GM18909 (cell line): ENCODE results near the gene SLC31A1.

Source experiments
- ATAC-seq: cut with Tn5 transposase; IDR thresholded peaks from one replicate; pipeline ENCODE4 v1.9.1; 2021; ENCODE audit warnings: mild to moderate bottlenecking; ENCODE audit not compliant: unreplicated experiment, poor library complexity

The SLC31A1 gene

DNA sequence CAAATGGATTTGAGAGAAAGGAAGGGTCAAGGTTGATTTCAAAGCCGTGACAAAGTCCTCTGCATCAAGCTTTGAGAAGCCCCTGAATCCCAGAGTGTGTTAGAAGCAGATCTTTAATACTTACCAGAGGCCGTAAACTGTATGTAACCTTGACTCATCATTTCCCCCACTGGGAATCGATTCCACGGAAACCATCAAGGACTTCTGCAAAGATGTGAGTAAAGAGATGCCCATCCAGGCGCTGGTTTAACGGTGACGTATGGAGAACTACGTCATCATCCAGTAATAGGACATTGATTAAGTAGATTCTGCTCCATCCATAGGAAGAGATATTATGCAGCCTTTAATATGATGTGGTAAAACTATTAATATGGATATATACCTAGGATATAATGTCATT, 80.2 kb downstream of the SLC31A1 start:
- no peak for ATAC-seq

DNA sequence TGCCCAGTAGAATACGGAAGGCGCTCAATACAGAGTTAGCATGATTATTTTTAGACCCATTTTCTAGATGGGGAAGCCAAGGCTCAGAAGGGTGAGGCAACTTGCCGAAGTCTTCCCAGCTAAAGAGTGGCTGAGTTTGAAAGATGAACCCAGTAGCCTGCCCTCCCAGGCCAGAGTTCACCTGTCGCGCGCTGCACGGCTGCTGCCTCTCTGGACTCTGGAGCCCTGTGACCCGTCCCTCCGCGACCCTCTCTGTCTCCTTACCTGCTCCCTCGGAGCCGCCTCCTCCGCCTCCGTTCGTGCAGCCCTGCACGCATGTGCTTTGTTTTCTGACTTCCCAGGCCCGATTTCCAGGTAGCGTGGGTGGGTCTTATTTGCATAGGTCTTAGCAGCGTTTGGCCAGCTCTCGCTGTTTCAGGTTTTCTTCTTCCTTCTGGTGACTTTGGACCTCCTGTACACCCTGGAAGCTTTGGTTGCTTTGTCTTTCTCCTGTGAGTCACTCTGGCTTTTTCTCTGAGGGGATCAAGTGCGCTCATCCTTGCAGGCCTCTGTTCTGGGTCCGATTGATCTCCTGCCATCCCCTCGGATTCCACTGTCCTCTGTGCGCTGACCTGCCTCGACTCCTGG, 81.6 kb downstream of the SLC31A1 start, which contains the start of gene RNF183:
TSS of gene RNF183 (minus strand) at position 585 of the 627 bp plus-strand sequence. CDS start 5,192 bp downstream, outside the sequence.
- no peak for ATAC-seq

DNA sequence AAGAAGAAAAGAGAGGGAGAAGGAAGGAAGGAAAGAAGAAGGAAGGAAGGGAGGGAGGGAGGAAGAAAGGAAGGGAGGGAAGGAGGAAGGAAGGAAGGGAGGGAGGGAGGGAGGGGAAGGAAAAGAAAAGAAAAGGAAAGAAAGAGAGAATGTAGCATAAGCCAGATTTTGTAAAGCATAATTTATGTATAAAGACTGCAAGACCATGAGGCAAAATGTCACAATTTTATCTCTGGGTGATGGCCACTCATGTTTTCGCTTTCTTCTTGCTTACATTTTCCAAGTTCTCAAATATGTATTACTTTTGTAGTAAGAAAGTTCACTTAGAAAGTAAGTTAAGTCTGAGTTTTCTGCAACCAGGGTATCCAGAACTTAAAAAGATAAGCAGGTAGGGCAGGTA, 85.2 kb downstream of the SLC31A1 start:
- no peak for ATAC-seq

DNA sequence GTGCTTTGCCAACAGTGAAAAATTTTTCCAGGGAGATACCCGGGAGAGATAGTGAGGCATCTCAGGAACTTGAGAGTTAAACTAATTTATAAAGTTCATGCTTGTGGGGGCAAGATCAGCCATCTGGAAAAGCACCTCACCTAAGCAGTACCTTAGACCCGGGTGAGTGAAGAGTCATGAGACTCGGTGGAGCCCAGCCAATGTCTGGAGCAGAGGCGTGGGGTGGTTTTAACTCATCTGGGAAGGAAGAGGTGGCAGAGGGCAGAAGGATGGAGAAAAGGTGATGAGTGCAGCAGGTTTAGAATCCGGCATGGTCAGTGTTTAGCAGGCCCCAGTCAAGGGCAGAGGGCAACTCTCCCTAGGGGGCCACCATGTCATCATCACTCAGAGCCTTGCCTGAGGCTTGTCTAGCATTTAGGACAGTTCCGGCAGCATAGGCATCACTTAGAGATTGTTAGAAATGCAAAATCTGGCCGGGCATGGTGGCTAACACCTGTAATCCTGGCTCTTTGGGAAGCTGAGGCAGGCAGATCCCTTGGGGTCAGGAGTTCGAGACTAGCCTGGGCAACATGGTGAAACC, 86.1 kb downstream of the SLC31A1 start:
- no peak for ATAC-seq

DNA sequence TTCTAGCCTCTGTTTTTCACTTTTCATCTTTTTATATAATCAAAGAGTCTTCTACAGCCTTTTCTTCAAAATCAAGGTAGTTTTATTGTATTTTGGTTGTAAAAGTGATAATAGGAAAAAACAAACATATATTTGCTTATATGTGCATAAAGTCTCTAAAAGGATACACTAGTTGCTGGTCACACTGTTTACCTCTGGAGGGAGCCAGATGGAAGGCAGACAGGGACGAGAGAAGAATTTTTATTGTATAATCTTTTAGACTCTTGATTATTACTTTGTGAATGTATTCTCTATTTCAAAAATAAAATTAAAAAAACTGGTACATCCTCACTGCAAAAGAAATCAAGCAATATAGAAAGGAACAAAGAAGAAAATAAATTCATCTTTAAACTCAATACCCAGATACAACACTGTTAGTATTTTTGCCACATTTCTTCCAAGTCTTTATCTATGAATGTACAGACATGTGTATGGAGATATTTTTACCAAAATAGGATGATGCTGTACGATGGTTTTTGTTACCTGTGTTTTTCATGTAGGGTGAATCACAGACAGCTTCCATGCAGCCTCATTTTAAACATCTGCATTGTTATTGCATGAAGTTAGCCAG, 88.0 kb downstream of the SLC31A1 start:
- no peak for ATAC-seq

DNA sequence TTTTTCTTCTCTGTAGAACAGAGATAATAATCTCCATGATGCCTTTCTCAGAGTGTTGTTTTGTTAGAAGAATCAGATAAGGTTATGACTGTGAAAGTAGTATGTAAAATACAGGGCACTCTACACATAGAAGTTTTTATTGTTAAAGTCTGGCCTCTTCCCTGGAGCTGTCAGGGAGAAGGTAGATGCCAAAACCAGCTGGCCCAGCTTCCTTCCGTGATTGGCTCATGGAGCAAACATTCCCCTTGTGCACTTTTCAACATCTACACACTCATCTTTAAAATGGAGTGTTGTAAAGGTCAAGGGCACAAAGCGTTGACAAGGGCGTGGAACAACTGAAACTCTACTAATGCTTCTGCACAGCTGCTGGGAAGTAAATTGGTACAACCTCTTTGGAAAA, 89.2 kb downstream of the SLC31A1 start:
- no peak for ATAC-seq

DNA sequence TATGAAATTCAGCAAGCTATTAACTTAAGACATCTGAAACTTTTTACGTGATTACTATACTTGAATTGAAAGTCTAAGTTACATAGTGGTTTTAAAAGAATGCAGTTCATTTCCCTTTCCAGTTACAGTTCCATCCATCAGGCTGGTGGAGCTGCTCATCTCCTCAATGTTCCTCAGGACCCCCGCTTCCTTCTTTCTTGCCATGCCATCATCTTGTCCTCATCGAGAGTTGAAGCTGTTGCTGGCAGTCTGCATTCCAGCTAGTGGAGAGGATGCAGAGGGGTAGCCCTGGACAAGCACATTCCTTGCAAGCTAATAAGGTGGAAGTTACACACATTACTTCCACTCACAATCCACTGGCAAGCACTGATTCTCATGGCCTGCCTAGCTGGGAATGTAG, 90.6 kb downstream of the SLC31A1 start:
- ATAC-seq = no peak

DNA sequence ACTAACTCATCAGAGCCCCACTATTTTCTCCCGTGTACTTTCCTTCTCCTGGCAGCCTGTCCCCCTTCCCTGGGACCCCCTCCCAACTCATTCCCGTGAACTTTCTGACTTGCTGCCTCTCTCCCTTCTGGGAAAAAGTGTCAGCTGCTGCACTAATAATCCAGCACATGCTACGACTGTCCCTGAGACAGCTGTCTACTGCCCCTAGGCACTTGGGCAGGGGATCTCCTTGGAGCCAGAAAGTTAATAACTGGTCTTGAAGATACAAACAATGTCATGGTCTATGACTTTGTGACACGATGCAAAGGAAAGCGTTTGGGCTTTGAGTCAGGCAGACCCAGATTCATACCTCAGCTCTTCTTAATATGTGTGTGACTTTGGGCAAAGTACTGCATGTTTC, 91.9 kb downstream of the SLC31A1 start:
- ATAC-seq = no peak
